K562 (cell line): Measurements from ENCODE around the gene GP1BB. TPM values are rescaled to one million over a fixed set of nuclear protein-coding genes. Genes with fewer than 3 reads are reported as not detected.
"Not testable (repeated sequence)": the region's sequence is repeated elsewhere in the genome, so short reads cannot be mapped to it uniquely, and the experiment has no call there.

ENCODE experiments used
- ATAC-seq: fragments of 200-7000 bp; cut with Tn5 transposase; 3 replicates; pipeline ENCODE4 v1.9.1; 2020; ENCODE audit warnings: moderate library complexity
- BruUV-seq: library from RNA; stranded (reverse); fragments of 400-500 nt; replicated peaks from 2 replicates; lab custom pipeline; 2021; lab: Mats Ljungman, UMichigan
- CTCF ChIA-PET: fragments of 300-600 bp; formaldehyde crosslinking; extraction: SDS; loops from one replicate; lab custom pipeline; 2021; ENCODE audit warnings: low intra/inter-chr PET ratio; lab: Yijun Ruan, JAX
- POLR2A ChIA-PET: fragments of 300-600, 350-650 bp; sonication (Branson Sonifier 250); formaldehyde crosslinking; extraction: SDS; loops from one replicate; lab custom pipeline; 2021; ENCODE audit warnings: antibody characterized with exemption, inconsistent platforms; lab: Yijun Ruan, JAX
- DNase-seq, 4 experiments: peaks; one replicate each; pipeline versions ENCODE4 v3.0.0 to v3.0.0-alpha.2; 2011 to 2018; ENCODE audit warnings: low spot score in 3 of 4, mixed read lengths in 3 of 4; ENCODE audit errors: extremely low read depth in 1 of 4
- FAIRE-seq: peaks from 2 replicates; lab custom pipeline; 2011; peaks lifted over from hg19 to GRCh38; lab: Jason Lieb, UNC
- H2AFZ ChIP-seq: 2 replicates; pipeline ENCODE4 v1.6.0; 2011; ENCODE audit warnings: low read depth, low read length, control low read depth, inconsistent platforms
- H3K27ac ChIP-seq: fragments of 200-600 bp; 3 replicates; pipeline ENCODE4 v1.8.0; 2011; ENCODE audit warnings: low read depth, mild to moderate bottlenecking, control low read depth, inconsistent platforms, low read length, moderate library complexity, mixed read lengths; ENCODE audit errors: extremely low read depth
- H3K27me3 ChIP-seq, 2 experiments: fragments of 300-600 bp in 1 of 2; 2 replicates in 1 of 2; 3 replicates in 1 of 2; pipeline versions ENCODE4 v1.6.0 to v1.8.0; 2011; ENCODE audit warnings: inconsistent platforms in 2 of 2, low read length in 2 of 2, mild to moderate bottlenecking in 1 of 2, mixed read lengths in 1 of 2, moderate library complexity in 1 of 2; ENCODE audit not compliant: control insufficient read depth in 2 of 2, insufficient read depth in 2 of 2
- H3K36me3 ChIP-seq: fragments of 300-600 bp; 3 replicates; pipeline ENCODE4 v1.8.0; 2011; ENCODE audit warnings: mild to moderate bottlenecking, low read length, inconsistent platforms; ENCODE audit not compliant: control insufficient read depth, insufficient read depth
- H3K4me1 ChIP-seq, 2 experiments: fragments of 200-600 bp in 1 of 2; replicated peaks in 1 of 2; 2 replicates in 1 of 2; 3 replicates in 1 of 2; pipeline versions ENCODE4 v1.5.1 to v1.8.0; 2011; ENCODE audit warnings: inconsistent platforms in 2 of 2, low read length in 2 of 2, mild to moderate bottlenecking in 1 of 2, mixed read lengths in 1 of 2, moderate library complexity in 1 of 2; ENCODE audit not compliant: control insufficient read depth in 2 of 2, insufficient read depth in 2 of 2
- H3K4me2 ChIP-seq: 2 replicates; pipeline ENCODE4 v1.6.1; 2011; ENCODE audit warnings: low read length, control low read depth, inconsistent platforms, mixed read lengths; ENCODE audit not compliant: insufficient read depth
- H3K4me3 ChIP-seq: fragments of 200-600 bp; sonication (generic), shearing (Covaris generic); 2 replicates; pipeline ENCODE4 v1.5.1; 2016; ENCODE audit warnings: control low read depth, inconsistent platforms
- H3K79me2 ChIP-seq: fragments of 200-600 bp; 3 replicates; pipeline ENCODE4 v1.8.0; 2011; ENCODE audit warnings: low read length, inconsistent platforms; ENCODE audit not compliant: control insufficient read depth, insufficient read depth
- H3K9ac ChIP-seq, 2 experiments: 2 replicates each; pipeline versions ENCODE4 v1.6.0 to v1.6.1; 2011; ENCODE audit warnings: low read depth in 2 of 2, low read length in 2 of 2, control low read depth in 1 of 2, inconsistent platforms in 1 of 2, mild to moderate bottlenecking in 1 of 2, mixed read lengths in 1 of 2; ENCODE audit not compliant: insufficient read depth in 1 of 2
- H3K9me1 ChIP-seq: one replicate; pipeline ENCODE4 v1.6.0; 2011; ENCODE audit warnings: inconsistent platforms, mild to moderate bottlenecking, low read length, moderate library complexity; ENCODE audit not compliant: control insufficient read depth, insufficient read depth
- H3K9me3 ChIP-seq: replicated peaks from 2 replicates; pipeline ENCODE4 v1.5.1; 2011; ENCODE audit warnings: low read depth, low read length, inconsistent platforms; ENCODE audit not compliant: control insufficient read depth, insufficient read depth
- H4K20me1 ChIP-seq: replicated peaks from 2 replicates; pipeline ENCODE4 v1.6.1; 2011; ENCODE audit warnings: low read length, inconsistent platforms, mixed read lengths; ENCODE audit not compliant: control insufficient read depth, insufficient read depth
- CEBPG ChIP-seq, 3 experiments: fragments of 200-800 bp in 1 of 3; sonication (Bioruptor generic) in 1 of 3; sonication (generic) in 1 of 3; formaldehyde crosslinking in 1 of 3; IDR thresholded peaks in 2 of 3; conservative IDR thresholded peaks in 1 of 3; 2 replicates each; pipeline versions ENCODE4 v1.6.1 to v1.8.0; 2016 to 2022; ENCODE audit warnings: missing compliant biosample characterization in 2 of 3, missing genetic modification characterization in 2 of 3, mild to moderate bottlenecking in 1 of 3, missing genetic modification reagents in 1 of 3
- E2F4 ChIP-seq: sonication (generic); formaldehyde crosslinking; IDR thresholded peaks from 2 replicates; pipeline ENCODE4 v1.8.0; 2022; ENCODE audit warnings: mild to moderate bottlenecking, low read depth, missing genetic modification reagents
- E2F5 ChIP-seq: sonication (generic); formaldehyde crosslinking; IDR thresholded peaks from 2 replicates; pipeline ENCODE4 v1.8.0; 2022; ENCODE audit warnings: mild to moderate bottlenecking, missing genetic modification reagents
- FOXA3 ChIP-seq, 2 experiments: fragments of 450-650 bp in 1 of 2; sonication (generic) in 1 of 2; formaldehyde crosslinking; IDR thresholded peaks in 1 of 2; conservative IDR thresholded peaks in 1 of 2; 2 replicates each; pipeline versions ENCODE4 v1.4.0 to v1.8.0; 2020 to 2022; ENCODE audit warnings: mild to moderate bottlenecking in 2 of 2, missing genetic modification reagents in 1 of 2
- TEAD4 ChIP-seq, 2 experiments: sonication (generic) in 1 of 2; formaldehyde crosslinking in 1 of 2; IDR thresholded peaks; 2 replicates each; pipeline versions ENCODE4 v1.6.1 to v1.8.0; 2012 to 2022; ENCODE audit warnings: borderline replicate concordance in 1 of 2, inconsistent platforms in 1 of 2, low read length in 1 of 2, mild to moderate bottlenecking in 1 of 2, missing genetic modification reagents in 1 of 2
- ZNF609 ChIP-seq: sonication (generic); formaldehyde crosslinking; IDR thresholded peaks from 2 replicates; pipeline ENCODE4 v1.8.1; 2023; ENCODE audit warnings: missing genetic modification reagents, mild to moderate bottlenecking, borderline replicate concordance
- whole genome bisulfite sequencing: fragments of 100-300 bp; shearing (Covaris generic); methylation state at CpG from one replicate; pipeline ENCODE4 v1.1.6; 2016; ENCODE audit warnings: low coverage, mixed read lengths; ENCODE audit not compliant: insufficient coverage; ENCODE audit errors: missing lambda C conversion rate; 5-methylcytosine and 5-hydroxymethylcytosine counted together
- in situ Hi-C: fragments of 300-500 bp; cut with MboI; formaldehyde crosslinking; loops from 4 replicates; pipeline ENCODE4 v1.15.0; 2018; ENCODE audit warnings: inconsistent platforms, mixed read lengths
- intact Hi-C: fragments of 100-400 bp; cut with micrococcal nuclease; formaldehyde crosslinking; loops from 2 replicates; pipeline ENCODE4 v1.14.2; 2022
- polyA plus RNA-seq, 8 experiments: library from polyadenylated mRNA; depleted of rRNA in 4 of 8; stranded (reverse) in 5 of 8; unstranded in 3 of 8; fragments of >200 nt; fragmentation: Nextera tagmentation in 2 of 8; fragmentation: Illumina TruSeq in 1 of 8; extraction: Ambion mirVana in 2 of 8; extraction: Trizol in 1 of 8; gene quantifications; 2 replicates each; pipeline versions ENCODE4 v1.2.1 to v1.2.3, GENCODE V29; 2011 to 2014; ENCODE audit warnings: inconsistent platforms in 1 of 8, missing spikeins in 1 of 8
- total RNA-seq, 7 experiments: library from RNA; depleted of rRNA in 6 of 7; stranded (reverse); fragments of >200 nt in 6 of 7; fragmentation: Illumina TruSeq in 2 of 7; extraction: Trizol in 2 of 7; gene quantifications; 2 replicates each; pipeline versions ENCODE4 v1.2.1 to v1.2.3, GENCODE V29; 2011 to 2021; ENCODE audit warnings: low replicate concordance in 1 of 7

GP1BB gene
- total and polyA plus RNA-seq, 9 of the 15 experiments (the other 6 are each of a cell fraction or from before 2014, with no cell fraction given): 0.69 to 162 (median 2.8) TPM

GRCh38 chr22:19676437-19676836 is 46.9 kb upstream of the GP1BB start:
- H4K20me1 ChIP-seq; in situ Hi-C loops; H3K9me3 ChIP-seq; H2AFZ ChIP-seq; H3K27ac ChIP-seq; CTCF ChIA-PET; H3K79me2 ChIP-seq; BruUV-seq; H3K36me3 ChIP-seq; intact Hi-C loops; H3K9me1 ChIP-seq; FAIRE-seq; DNase-seq; ATAC-seq; H3K4me3 ChIP-seq; H3K9ac ChIP-seq; H3K4me2 ChIP-seq; TF ChIP-seq TEAD4 (IDR thresholded peaks at IDR 0.05; ENCODE audit: low read length); CEBPG (tag; conservative IDR thresholded peaks at IDR 0.05 in 1 of 2, IDR thresholded peaks at IDR 0.05 in 1 of 2): not testable (repeated sequence)
- peaks cover 25 to 35% of the 10 kb centered on the region in 2 experiments for H3K27me3 ChIP-seq
- TF ChIP-seq ZNF609 (CRISPR knock-in tag) (0 out of 2 replicates have a peak, but pooled peaks have one; percentile 71), FOXA3 (CRISPR knock-in tag; conservative IDR thresholded peaks at IDR 0.05 in 1 of 2, IDR thresholded peaks at IDR 0.05 in 1 of 2) (peak in 1 of 2 experiments; percentile 55; a peak in 1 of 4 replicates), E2F5 (CRISPR knock-in tag) (peak; percentile 72; the same call in 1 of the 2 replicates), TEAD4 (CRISPR knock-in tag; IDR thresholded peaks at IDR 0.05; ENCODE audit: borderline replicate concordance) (peak; percentile 55; the same call in 1 of the 2 replicates), CEBPG (CRISPR knock-in tag; IDR thresholded peaks at IDR 0.05) (0 out of 2 replicates have a peak, but pooled peaks have one; percentile 14), E2F4 (CRISPR knock-in tag) (0 out of 2 replicates have a peak, but pooled peaks have one; percentile 70)
- POLR2A ChIA-PET: interaction anchor here (0.6 to 10.5 kb wide), 8 partner anchors 8 to 482 kb away, joined by 3 to 80 read pairs (median 4); partner anchors contain the start of genes CDC45 and GP1BB
- peaks cover 4 to 12% of the 10 kb centered on the region in 2 experiments; a peak in 4 of 5 replicates for H3K4me1 ChIP-seq
- 13% methylated on average over 1 of the region's 1 CpG for WGBS
